LHCN-M2 (cell line): ENCODE measurements around the gene KRT72. TPM values are rescaled to one million over a fixed set of nuclear protein-coding genes. Genes with fewer than 3 reads are reported as not detected.
A peak's percentile ranks its signal among the peaks of the same experiment; 100 is the strongest.

ENCODE experiments used
- DNase-seq: peaks from one replicate; pipeline ENCODE4 v3.0.0-alpha.2; 2012; ENCODE audit warnings: low read depth
- total RNA-seq: library from RNA; depleted of rRNA; stranded (reverse); fragments of >200 nt; gene quantifications from 2 replicates; pipeline ENCODE4 v1.2.3, GENCODE V29; 2014; rRNA removed

The KRT72 gene
- total RNA-seq, 1 experiment from 2014 or later: not detected

GRCh38 chr12:52543985-52544883 is 57.0 kb downstream of the KRT72 start:
- peak; percentile 7 for DNase-seq

GRCh38 chr12:52542785-52543318 is 58.4 kb downstream of the KRT72 start:
- no peak for DNase-seq

GRCh38 chr12:52542157-52542556 is 59.1 kb downstream of the KRT72 start:
- no peak for DNase-seq

- DNase-seq: no peak
Observed at GRCh38 chr12:52541709-52542108, 59.6 kb downstream of the KRT72 start.

GRCh38 chr12:52540531-52540930 is 60.7 kb downstream of the KRT72 start:
- no peak for DNase-seq

GRCh38 chr12:52539821-52540173 is 61.5 kb downstream of the KRT72 start:
- no peak for DNase-seq

- DNase-seq: peak; percentile 63
Observed at GRCh38 chr12:52539083-52539820, 62.0 kb downstream of the KRT72 start.

- DNase-seq: no peak
Observed at GRCh38 chr12:52537101-52537500, 64.2 kb downstream of the KRT72 start.

Other genes starting within 250 kb of the KRT72 start
- gene KRT85, start 234.0 kb downstream of the KRT72 start, total RNA-seq: not detected in 2 replicates
- gene KRT84, start 215.8 kb downstream of the KRT72 start, total RNA-seq: not detected in 2 replicates
- not detected in 2 replicates for gene KRT82, start 195.1 kb downstream of the KRT72 start, total RNA-seq
- not detected in 2 replicates for gene KRT75, start 167.1 kb downstream of the KRT72 start, total RNA-seq
- gene KRT6B, start 149.3 kb downstream of the KRT72 start, total RNA-seq: not detected in 2 replicates
- gene KRT6C, start 127.7 kb downstream of the KRT72 start, total RNA-seq: not detected in 2 replicates
- not detected in 2 replicates for gene KRT6A, start 108.2 kb downstream of the KRT72 start, total RNA-seq
- not detected in 2 replicates for gene KRT5, start 81.1 kb downstream of the KRT72 start, total RNA-seq
- not detected in 2 replicates for gene KRT71, start 48.3 kb downstream of the KRT72 start, total RNA-seq
- gene KRT74, start 27.6 kb downstream of the KRT72 start, total RNA-seq: not detected in 2 replicates
- not detected in 2 replicates for gene KRT73, start 17.1 kb upstream of the KRT72 start, total RNA-seq
- gene KRT2, start 50.7 kb upstream of the KRT72 start, total RNA-seq: not detected in 2 replicates
- gene KRT1, start 78.9 kb upstream of the KRT72 start, total RNA-seq: not detected in 2 replicates
- not detected in 2 replicates for gene KRT77, start 102.1 kb upstream of the KRT72 start, total RNA-seq
- gene KRT76, start 175.9 kb upstream of the KRT72 start, total RNA-seq: not detected in 2 replicates
- gene KRT3, start 194.7 kb upstream of the KRT72 start, total RNA-seq: not detected in 2 replicates
- not detected in 2 replicates for gene KRT4, start 212.7 kb upstream of the KRT72 start, total RNA-seq
- not detected in 2 replicates for gene KRT79, start 232.8 kb upstream of the KRT72 start, total RNA-seq
- gene KRT78, start 247.5 kb upstream of the KRT72 start, total RNA-seq: not detected in 2 replicates